HG02840 (cell line): Measurements from ENCODE around the gene NUDT3.
"Not testable (repeated sequence)": the region's sequence is repeated elsewhere in the genome, so short reads cannot be mapped to it uniquely, and the experiment has no call there.

ENCODE experiments used
- ATAC-seq: cut with Tn5 transposase; IDR thresholded peaks from one replicate; pipeline ENCODE4 v1.9.1; 2021; ENCODE audit warnings: mild to moderate bottlenecking, moderate library complexity, moderate number of reproducible peaks; ENCODE audit not compliant: unreplicated experiment, low FRiP score

NUDT3 gene

GRCh38 chr6:34324738-34325444 lies 67.6 kb downstream of the NUDT3 start:
- no peak for ATAC-seq

GRCh38 chr6:34324221-34324620 lies 68.2 kb downstream of the NUDT3 start:
- ATAC-seq: not testable (repeated sequence)

- no peak for ATAC-seq
Measured at GRCh38 chr6:34323300-34323699, 69.2 kb downstream of the NUDT3 start.

- no peak for ATAC-seq
Measured at GRCh38 chr6:34322732-34323131, 69.7 kb downstream of the NUDT3 start.

GRCh38 chr6:34321821-34322220 lies 70.6 kb downstream of the NUDT3 start:
- ATAC-seq: no peak

- no peak for ATAC-seq
Measured at GRCh38 chr6:34319471-34319885, 73.0 kb downstream of the NUDT3 start.

- no peak for ATAC-seq
Measured at GRCh38 chr6:34318499-34319470, 73.7 kb downstream of the NUDT3 start.

GRCh38 chr6:34317882-34318498 lies 74.5 kb downstream of the NUDT3 start:
- no peak for ATAC-seq

- no peak for ATAC-seq
Measured at GRCh38 chr6:34317172-34317477, 75.3 kb downstream of the NUDT3 start.

- ATAC-seq: no peak
Measured at GRCh38 chr6:34316431-34317171, 75.9 kb downstream of the NUDT3 start.

GRCh38 chr6:34315780-34316179 lies 76.7 kb downstream of the NUDT3 start:
- no peak for ATAC-seq

GRCh38 chr6:34315256-34315655 lies 77.2 kb downstream of the NUDT3 start:
- no peak for ATAC-seq

GRCh38 chr6:34312259-34312658 lies 80.2 kb downstream of the NUDT3 start:
- no peak for ATAC-seq

- ATAC-seq: no peak
Measured at GRCh38 chr6:34310817-34311216, 81.7 kb downstream of the NUDT3 start.

GRCh38 chr6:34308483-34308882 lies 84.0 kb downstream of the NUDT3 start:
- no peak for ATAC-seq

- ATAC-seq: no peak
Measured at GRCh38 chr6:34305982-34306708, 86.3 kb downstream of the NUDT3 start.

- no peak for ATAC-seq
Measured at GRCh38 chr6:34305497-34305896, 87.0 kb downstream of the NUDT3 start.

- no peak for ATAC-seq
Measured at GRCh38 chr6:34304164-34304563, 88.3 kb downstream of the NUDT3 start.

- no peak for ATAC-seq
Measured at GRCh38 chr6:34302929-34303328, 89.5 kb downstream of the NUDT3 start.

GRCh38 chr6:34301408-34301807 lies 91.1 kb downstream of the NUDT3 start:
- ATAC-seq: no peak
